ENCODE measurements around the gene SERPINB1. TPM values are rescaled to one million over a fixed set of nuclear protein-coding genes. Genes with fewer than 3 reads are reported as not detected.

SERPINB1 gene
- total RNA-seq, 1 experiment from 2014 or later: 133 TPM

DNA sequence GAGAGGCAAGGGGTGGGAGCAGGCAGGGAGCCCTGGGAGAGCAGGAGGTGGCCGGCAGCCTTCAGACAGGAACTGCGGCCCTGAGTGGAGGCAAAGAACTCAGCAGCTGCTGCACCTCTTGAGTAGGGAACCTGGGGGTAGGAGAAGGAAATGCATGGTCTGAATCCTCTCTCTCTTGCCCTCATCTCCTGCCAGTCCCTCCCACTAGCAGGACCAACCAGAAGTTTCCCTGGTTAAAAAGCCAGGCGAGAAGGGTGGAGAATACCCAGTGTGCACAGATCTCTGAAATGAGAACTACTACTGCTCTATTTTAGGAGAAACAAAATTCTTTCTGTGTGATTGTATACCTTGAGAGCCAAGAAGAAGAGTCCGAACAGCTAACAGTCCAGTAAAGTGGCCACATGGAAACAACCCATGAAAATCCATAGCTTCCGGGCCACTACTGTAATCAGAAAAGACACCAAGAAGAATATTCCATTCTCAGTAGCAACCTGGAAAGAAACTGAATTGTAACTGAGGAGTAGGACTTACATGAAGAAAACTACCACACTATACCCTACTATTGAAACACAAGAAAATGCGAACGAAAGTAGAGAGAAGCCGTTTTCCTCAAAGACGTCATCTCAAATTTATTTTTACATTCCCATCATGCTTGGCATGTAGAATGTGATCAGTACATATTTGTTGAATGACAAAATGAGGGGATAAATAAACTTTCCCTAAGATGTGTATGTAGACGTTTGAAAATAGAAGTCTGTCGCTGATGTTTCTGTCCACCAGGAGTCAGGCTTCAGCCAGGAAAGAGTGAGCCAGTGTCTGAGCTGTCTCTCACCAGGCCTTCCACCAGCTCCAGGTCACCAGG is 50.8 kb downstream of the SERPINB1 start:
- ChIA-PET POLR2A (ENCODE audit: unreplicated experiment) (interaction anchor here (0.6 to 1.0 kb wide), 6 partner anchors 27 to 60 kb away, joined by 3 to 9 read pairs (median 4); partner anchors contain the start of gene SERPINB1), CTCF (interaction anchor here (0.6 to 2.6 kb wide), 12 partner anchors 27 to 198 kb away, joined by 3 to 26 read pairs (median 5); partner anchors contain the start of gene SERPINB1)
- Histone ChIP-seq H2AFZ (ENCODE audit: low read length) (no peak overlapping the region), H3K36me3 (ENCODE audit: low read depth, low read length) (peaks cover 3% of the 10 kb centered on the region; the same call in 1 of the 2 replicates), H3K27ac (ENCODE audit: low read length) (peak overlapping the region; percentile 98), H3K9me2 (replicated peaks; ENCODE audit: low read length) (no peaks in the 10 kb centered on the region), H3K79me2 (ENCODE audit: low read length) (peaks cover 25% of the 10 kb centered on the region), H3K4me1 (ENCODE audit: insufficient read depth, low read length) (peaks cover 59% of the 10 kb centered on the region), H3K9me3 (ENCODE audit: low read length) (no peaks in the 10 kb centered on the region), H3K4me3 (ENCODE audit: low read length) (no peak overlapping the region), H4K20me1 (ENCODE audit: low read length) (no peaks in the 10 kb centered on the region), H3F3A (ENCODE audit: low read length, unreplicated experiment) (peaks cover 12% of the 10 kb centered on the region), H3K4me2 (ENCODE audit: low read length) (peak overlapping the region; percentile 27), H3K9ac (ENCODE audit: low read length) (peak overlapping the region; percentile 88), H3K27me3 (ENCODE audit: low read length) (no peaks in the 10 kb centered on the region)
- TSS peak; percentile 92 for BruUV-seq (replicated peaks)
- TF ChIP-seq, protein P1, sequence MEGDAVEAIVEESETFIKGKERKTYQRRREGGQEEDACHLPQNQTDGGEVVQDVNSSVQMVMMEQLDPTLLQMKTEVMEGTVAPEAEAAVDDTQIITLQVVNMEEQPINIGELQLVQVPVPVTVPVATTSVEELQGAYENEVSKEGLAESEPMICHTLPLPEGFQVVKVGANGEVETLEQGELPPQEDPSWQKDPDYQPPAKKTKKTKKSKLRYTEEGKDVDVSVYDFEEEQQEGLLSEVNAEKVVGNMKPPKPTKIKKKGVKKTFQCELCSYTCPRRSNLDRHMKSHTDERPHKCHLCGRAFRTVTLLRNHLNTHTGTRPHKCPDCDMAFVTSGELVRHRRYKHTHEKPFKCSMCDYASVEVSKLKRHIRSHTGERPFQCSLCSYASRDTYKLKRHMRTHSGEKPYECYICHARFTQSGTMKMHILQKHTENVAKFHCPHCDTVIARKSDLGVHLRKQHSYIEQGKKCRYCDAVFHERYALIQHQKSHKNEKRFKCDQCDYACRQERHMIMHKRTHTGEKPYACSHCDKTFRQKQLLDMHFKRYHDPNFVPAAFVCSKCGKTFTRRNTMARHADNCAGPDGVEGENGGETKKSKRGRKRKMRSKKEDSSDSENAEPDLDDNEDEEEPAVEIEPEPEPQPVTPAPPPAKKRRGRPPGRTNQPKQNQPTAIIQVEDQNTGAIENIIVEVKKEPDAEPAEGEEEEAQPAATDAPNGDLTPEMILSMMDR (conservative IDR thresholded peaks at IDR 0.05; ENCODE audit: low read depth, low read length): peak; percentile 92
- no peak for TF ChIP-seq EZH2phosphoT487 (IDR thresholded peaks at IDR 0.05; ENCODE audit: borderline replicate concordance, low read length)
- peak; percentile 80 for ATAC-seq
- peak; percentile 93 for DNase-seq
- intact Hi-C loops (cut with micrococcal nuclease): loop anchor here (1.0 to 2.0 kb wide), 8 partner anchors 27 to 198 kb away; no protein-coding TSS in a partner anchor

DNA sequence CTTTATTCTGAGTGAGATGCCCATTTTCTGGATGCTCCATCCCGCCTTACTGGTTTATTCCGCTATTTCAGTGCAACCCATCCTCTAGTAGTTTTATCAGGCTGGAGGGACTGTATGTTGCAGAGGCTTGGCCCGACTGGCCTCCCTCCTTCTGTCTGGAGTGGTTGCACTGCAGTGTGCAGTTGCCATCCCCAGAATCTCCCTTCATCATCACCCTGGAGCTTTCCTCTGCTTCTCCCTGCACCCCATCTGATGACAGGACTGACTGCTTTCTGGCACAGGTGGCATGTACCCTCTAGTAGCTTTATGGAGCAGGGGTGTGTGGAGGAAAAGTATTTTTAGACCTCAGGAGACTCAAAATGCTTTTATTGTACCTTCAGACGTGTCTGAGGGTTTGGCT is 55.4 kb downstream of the SERPINB1 start:
- Histone ChIP-seq H3F3A (ENCODE audit: low read length, unreplicated experiment) (peaks cover 12% of the 10 kb centered on the region), H3K4me3 (ENCODE audit: low read length) (no peak overlapping the region), H2AFZ (ENCODE audit: low read length) (no peak overlapping the region), H3K27me3 (ENCODE audit: low read length) (no peaks in the 10 kb centered on the region), H3K9me2 (replicated peaks; ENCODE audit: low read length) (no peaks in the 10 kb centered on the region), H3K79me2 (ENCODE audit: low read length) (peaks cover 51% of the 10 kb centered on the region), H3K36me3 (ENCODE audit: low read depth, low read length) (peaks cover 15% of the 10 kb centered on the region; the same call in 1 of the 2 replicates), H3K9me3 (ENCODE audit: low read length) (no peaks in the 10 kb centered on the region), H4K20me1 (ENCODE audit: low read length) (no peaks in the 10 kb centered on the region), H3K27ac (ENCODE audit: low read length) (no peak overlapping the region), H3K4me1 (ENCODE audit: insufficient read depth, low read length) (peaks cover 23% of the 10 kb centered on the region), H3K9ac (ENCODE audit: low read length) (no peak overlapping the region), H3K4me2 (ENCODE audit: low read length) (no peak overlapping the region)
- no peak for DNase-seq
- no peak for ATAC-seq
- intact Hi-C loops (cut with micrococcal nuclease): no loop called here
- BruUV-seq (replicated peaks): no TSS peak
- TF ChIP-seq EZH2phosphoT487 (IDR thresholded peaks at IDR 0.05; ENCODE audit: borderline replicate concordance, low read length): no peak
- TF ChIP-seq, protein P1 (conservative IDR thresholded peaks at IDR 0.05; ENCODE audit: low read depth, low read length): no peak
- no peak for TF ChIP-seq EZH2 (IDR thresholded peaks at IDR 0.05; ENCODE audit: low read length, unreplicated experiment)
- POLR2A ChIA-PET (ENCODE audit: unreplicated experiment): no interaction called here
- CTCF ChIA-PET: no interaction called here

DNA sequence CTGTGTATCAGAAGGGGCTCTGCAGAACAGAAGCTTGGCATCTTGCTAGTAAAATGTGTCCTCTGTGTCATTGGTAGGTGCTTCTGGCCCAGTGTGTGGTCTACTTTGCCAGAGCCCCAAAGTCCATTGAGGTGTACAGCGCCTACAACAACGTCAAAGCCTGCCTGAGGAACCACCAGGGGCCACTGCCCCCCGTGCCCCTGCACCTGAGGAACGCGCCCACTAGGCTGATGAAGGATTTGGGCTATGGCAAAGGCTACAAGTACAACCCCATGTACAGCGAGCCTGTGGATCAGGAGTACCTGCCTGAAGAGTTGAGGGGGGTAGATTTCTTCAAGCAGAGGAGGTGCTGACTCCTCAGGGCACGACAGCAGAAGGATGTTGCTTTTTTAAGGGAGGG is 56.7 kb downstream of the SERPINB1 start:
- Histone ChIP-seq H3K4me1 (ENCODE audit: insufficient read depth, low read length) (peaks cover 10% of the 10 kb centered on the region), H3K4me3 (ENCODE audit: low read length) (no peak overlapping the region), H3F3A (ENCODE audit: low read length, unreplicated experiment) (peaks cover 1% of the 10 kb centered on the region), H4K20me1 (ENCODE audit: low read length) (0 out of 2 replicates have a peak, but pooled peaks cover 8% of the 10 kb centered on the region), H3K4me2 (ENCODE audit: low read length) (no peak overlapping the region), H3K27me3 (ENCODE audit: low read length) (no peaks in the 10 kb centered on the region), H3K9me2 (replicated peaks; ENCODE audit: low read length) (no peaks in the 10 kb centered on the region), H3K9ac (ENCODE audit: low read length) (no peak overlapping the region), H3K27ac (ENCODE audit: low read length) (no peak overlapping the region), H3K36me3 (ENCODE audit: low read depth, low read length) (peaks cover 26% of the 10 kb centered on the region; the same call in 1 of the 2 replicates), H3K9me3 (ENCODE audit: low read length) (no peaks in the 10 kb centered on the region), H2AFZ (ENCODE audit: low read length) (no peak overlapping the region), H3K79me2 (ENCODE audit: low read length) (peaks cover 57% of the 10 kb centered on the region)
- ATAC-seq (no peak), DNase-seq (no peak)
- TF ChIP-seq, protein P1 (conservative IDR thresholded peaks at IDR 0.05; ENCODE audit: low read depth, low read length): no peak
- BruUV-seq (replicated peaks): no TSS peak
- POLR2A ChIA-PET (ENCODE audit: unreplicated experiment): no interaction called here
- intact Hi-C loops (cut with micrococcal nuclease): no loop called here
- CTCF ChIA-PET: no interaction called here

Measured in PC-3 (cell line).